Endothelial cell of umbilical vein (primary cell): ENCODE data around the gene VEGFC. TPM values are rescaled to one million over a fixed set of nuclear protein-coding genes. Genes with fewer than 3 reads are reported as not detected.

Source experiments
- BruUV-seq: library from RNA; stranded (reverse); fragments of 400-500 nt; replicated peaks from 2 replicates; lab custom pipeline; 2021; lab: Mats Ljungman, UMichigan
- CTCF ChIA-PET: fragments of 300-600, 350-600 bp; sonication (Branson Sonifier 250); formaldehyde crosslinking; loops from one replicate; lab custom pipeline; 2021; ENCODE audit warnings: antibody characterized with exemption, inconsistent platforms; lab: Charles Lee
- POLR2A ChIA-PET: fragments of 300-600, 350-600 bp; sonication (Branson Sonifier 250); formaldehyde crosslinking; loops from one replicate; lab custom pipeline; 2021; ENCODE audit warnings: antibody characterized with exemption, inconsistent platforms; lab: Charles Lee
- DNase-seq: peaks from one replicate; pipeline ENCODE4 v3.0.0-alpha.2; 2011; ENCODE audit warnings: low read depth, low spot score
- FAIRE-seq: peaks from 2 replicates; lab custom pipeline; 2011; peaks lifted over from hg19 to GRCh38; lab: Jason Lieb, UNC
- H2AFZ ChIP-seq: 2 replicates; pipeline ENCODE4 v1.6.0; 2012; ENCODE audit warnings: low read depth, low read length, control low read depth, inconsistent platforms
- H3K27ac ChIP-seq: 2 replicates; pipeline ENCODE4 v1.5.1; 2011; ENCODE audit warnings: low read depth, mild to moderate bottlenecking, control low read depth, low read length, moderate library complexity; ENCODE audit not compliant: insufficient read depth
- H3K27me3 ChIP-seq, 2 experiments: 2 replicates each; pipeline versions ENCODE4 v1.6.0 to v1.6.1; 2011; ENCODE audit warnings: low read length in 2 of 2, mixed read lengths in 1 of 2; ENCODE audit not compliant: control insufficient read depth in 2 of 2, insufficient read depth in 2 of 2
- H3K36me3 ChIP-seq, 2 experiments: 2 replicates in 1 of 2; 3 replicates in 1 of 2; pipeline ENCODE4 v1.5.1; 2011; ENCODE audit warnings: low read length in 2 of 2, mild to moderate bottlenecking in 1 of 2, moderate library complexity in 1 of 2; ENCODE audit not compliant: control insufficient read depth in 2 of 2, insufficient read depth in 2 of 2; ENCODE audit errors: extremely low read depth in 1 of 2
- H3K4me1 ChIP-seq: 3 replicates; pipeline ENCODE4 v1.5.1; 2011; ENCODE audit warnings: mild to moderate bottlenecking, low read length; ENCODE audit not compliant: control insufficient read depth, insufficient read depth; ENCODE audit errors: extremely low read depth
- H3K4me2 ChIP-seq: 2 replicates; pipeline ENCODE4 v1.6.1; 2011; ENCODE audit warnings: low read length, control low read depth, mixed read lengths; ENCODE audit not compliant: insufficient read depth
- H3K4me3 ChIP-seq, 3 experiments: fragments of 200-600 bp in 1 of 3; sonication (generic), shearing (Covaris generic) in 1 of 3; replicated peaks in 1 of 3; 2 replicates each; pipeline ENCODE4 v1.5.1; 2011 to 2016; ENCODE audit warnings: control low read depth in 3 of 3, low read length in 3 of 3, mild to moderate bottlenecking in 2 of 3, inconsistent platforms in 1 of 3, low read depth in 1 of 3, moderate library complexity in 1 of 3; ENCODE audit not compliant: insufficient read depth in 1 of 3
- H3K79me2 ChIP-seq: 2 replicates; pipeline ENCODE4 v1.6.0; 2012; ENCODE audit warnings: low read length, inconsistent platforms; ENCODE audit not compliant: control insufficient read depth, insufficient read depth
- H3K9ac ChIP-seq: replicated peaks from 2 replicates; pipeline ENCODE3; 2011; ENCODE audit warnings: low read length, control low read depth; ENCODE audit not compliant: insufficient read depth; ENCODE audit errors: extremely low read depth
- H3K9me1 ChIP-seq: replicated peaks from 3 replicates; pipeline ENCODE4 v1.6.0; 2011; ENCODE audit warnings: mild to moderate bottlenecking, low read length; ENCODE audit not compliant: control insufficient read depth, insufficient read depth; ENCODE audit errors: extremely low read depth
- H3K9me3 ChIP-seq: replicated peaks from 2 replicates; pipeline ENCODE4 v1.5.1; 2012; ENCODE audit warnings: low read length, inconsistent platforms; ENCODE audit not compliant: control insufficient read depth, insufficient read depth
- H4K20me1 ChIP-seq: replicated peaks from 2 replicates; pipeline ENCODE3; 2011; ENCODE audit warnings: mild to moderate bottlenecking, low read length; ENCODE audit not compliant: control insufficient read depth, insufficient read depth; ENCODE audit errors: extremely low read depth
- EZH2 ChIP-seq: IDR thresholded peaks from 2 replicates; pipeline ENCODE4 v1.6.1; 2012; ENCODE audit warnings: borderline replicate concordance, low read depth, mild to moderate bottlenecking, moderate library complexity, low read length, inconsistent platforms; ENCODE audit not compliant: severe bottlenecking
- FOS ChIP-seq: IDR thresholded peaks from 2 replicates; pipeline ENCODE4 v1.6.1; 2011; ENCODE audit warnings: mild to moderate bottlenecking, low read length, moderate library complexity, borderline replicate concordance; ENCODE audit not compliant: insufficient read depth
- GATA2 ChIP-seq: IDR thresholded peaks from 2 replicates; pipeline ENCODE4 v1.7.0; 2011; ENCODE audit warnings: low read depth, mild to moderate bottlenecking, moderate library complexity, mixed read lengths, low read length; ENCODE audit not compliant: insufficient read length, insufficient read depth
- JUN ChIP-seq: IDR thresholded peaks from 2 replicates; pipeline ENCODE4 v1.6.1; 2011; ENCODE audit warnings: borderline replicate concordance, low read depth; ENCODE audit not compliant: insufficient read length, insufficient read depth
- MYC ChIP-seq: IDR thresholded peaks from one replicate; pipeline ENCODE4 v1.6.1; 2011; ENCODE audit warnings: mild to moderate bottlenecking, low read depth, low read length
- POLR2A ChIP-seq: IDR thresholded peaks from 2 replicates; pipeline ENCODE4 v1.6.1; 2012; ENCODE audit warnings: low read depth, mild to moderate bottlenecking, control low read depth, low read length
- POLR2AphosphoS5 ChIP-seq: IDR thresholded peaks from 2 replicates; pipeline ENCODE4 v1.6.1; 2012; ENCODE audit warnings: low read depth, mild to moderate bottlenecking, control low read depth, low read length, moderate library complexity; ENCODE audit not compliant: insufficient read depth
- dilution Hi-C: fragments of 300-500 bp; cut with MboI; formaldehyde crosslinking; loops from one replicate; pipeline ENCODE4 v1.15.0; 2019; ENCODE audit warnings: low sequenced_read_pairs; ENCODE audit not compliant: extremely low pct_ligation_motif_present
- intact Hi-C: fragments of 100-400 bp; cut with micrococcal nuclease; formaldehyde crosslinking; loops from one replicate; pipeline ENCODE4 v1.10.0; 2022
- polyA plus RNA-seq, 4 experiments: library from polyadenylated mRNA; depleted of rRNA in 3 of 4; stranded (reverse) in 3 of 4; unstranded in 1 of 4; fragments of >200 nt; gene quantifications; 2 replicates each; pipeline versions ENCODE4 v1.2.1 to v1.2.3, GENCODE V29; 2011 to 2012; ENCODE audit warnings: missing spikeins in 1 of 4
- total RNA-seq: library from RNA; stranded (reverse); gene quantifications from 2 replicates; pipeline ENCODE4 v1.2.3, GENCODE V29; 2021
- TF ChIP-seq, protein P1 (sequence below), 2 donors: IDR thresholded peaks; 1 replicate in 1 of 2; 2 replicates in 1 of 2; pipeline ENCODE4 v1.5.1; 2011; ENCODE audit warnings: low read length in 2 of 2, mild to moderate bottlenecking in 2 of 2, moderate library complexity in 2 of 2, control low read depth in 1 of 2, inconsistent platforms in 1 of 2, low read depth in 1 of 2; ENCODE audit not compliant: insufficient read depth in 1 of 2; ENCODE audit errors: extremely low read depth in 1 of 2
- TF ChIP-seq, protein P2 (sequence below): IDR thresholded peaks from 2 replicates; pipeline ENCODE4 v1.6.1; 2011; ENCODE audit not compliant: insufficient read depth, insufficient read length

VEGFC gene
- total and polyA plus RNA-seq, 2 donors (not counting 3 experiments of a cell fraction or from before 2014, with no cell fraction given), result 20.4 to 34.9 TPM

DNA sequence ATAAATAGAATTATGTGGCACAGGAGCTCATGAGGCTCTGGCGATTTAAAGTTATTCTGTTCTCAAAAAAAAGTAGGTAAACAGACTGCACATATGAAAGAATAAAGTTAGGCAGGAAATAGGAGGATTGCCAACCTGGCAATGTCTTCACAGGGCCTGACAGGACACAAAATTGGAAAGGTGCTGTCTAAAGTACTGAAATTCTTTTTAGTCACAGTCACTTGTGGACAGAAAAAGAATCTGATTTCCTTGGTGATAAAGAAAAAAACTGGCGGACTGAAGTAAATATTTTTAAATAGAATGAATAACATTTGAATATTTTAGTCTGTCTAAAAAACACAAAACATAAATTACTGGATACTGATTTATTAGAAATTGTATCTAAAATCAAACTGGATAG lies 124.4 kb downstream of the VEGFC start:
- DNase-seq (no peak), FAIRE-seq (no peak)
- POLR2A ChIA-PET, result no interaction called here
- Histone ChIP-seq H3K4me2 (no peak overlapping the region), H3K9me3 (no peaks in the 10 kb centered on the region), H3K36me3 (no peaks in the 10 kb centered on the region), H3K27me3 (no peaks in the 10 kb centered on the region), H3K79me2 (no peaks in the 10 kb centered on the region), H3K4me3 (no peak overlapping the region), H2AFZ (no peak overlapping the region), H3K4me1 (no peaks in the 10 kb centered on the region), H4K20me1 (no peaks in the 10 kb centered on the region), H3K9me1 (peaks cover 4% of the 10 kb centered on the region), H3K9ac (no peak overlapping the region), H3K27ac (no peak overlapping the region)
- intact Hi-C loops, result no loop called here
- dilution Hi-C loops, result no loop called here
- TF ChIP-seq EZH2 (no peak), GATA2 (no peak), JUN (no peak), FOS (no peak), POLR2AphosphoS5 (no peak), POLR2A (no peak), MYC (no peak)
- TF ChIP-seq, protein P1, sequence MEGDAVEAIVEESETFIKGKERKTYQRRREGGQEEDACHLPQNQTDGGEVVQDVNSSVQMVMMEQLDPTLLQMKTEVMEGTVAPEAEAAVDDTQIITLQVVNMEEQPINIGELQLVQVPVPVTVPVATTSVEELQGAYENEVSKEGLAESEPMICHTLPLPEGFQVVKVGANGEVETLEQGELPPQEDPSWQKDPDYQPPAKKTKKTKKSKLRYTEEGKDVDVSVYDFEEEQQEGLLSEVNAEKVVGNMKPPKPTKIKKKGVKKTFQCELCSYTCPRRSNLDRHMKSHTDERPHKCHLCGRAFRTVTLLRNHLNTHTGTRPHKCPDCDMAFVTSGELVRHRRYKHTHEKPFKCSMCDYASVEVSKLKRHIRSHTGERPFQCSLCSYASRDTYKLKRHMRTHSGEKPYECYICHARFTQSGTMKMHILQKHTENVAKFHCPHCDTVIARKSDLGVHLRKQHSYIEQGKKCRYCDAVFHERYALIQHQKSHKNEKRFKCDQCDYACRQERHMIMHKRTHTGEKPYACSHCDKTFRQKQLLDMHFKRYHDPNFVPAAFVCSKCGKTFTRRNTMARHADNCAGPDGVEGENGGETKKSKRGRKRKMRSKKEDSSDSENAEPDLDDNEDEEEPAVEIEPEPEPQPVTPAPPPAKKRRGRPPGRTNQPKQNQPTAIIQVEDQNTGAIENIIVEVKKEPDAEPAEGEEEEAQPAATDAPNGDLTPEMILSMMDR (IDR thresholded peaks at IDR 0.05; ENCODE audit: extremely low read depth in 1 of 2, insufficient read depth in 1 of 2, low read depth in 1 of 2, low read length in 2 of 2), result no peak
- TF ChIP-seq, protein P2, sequence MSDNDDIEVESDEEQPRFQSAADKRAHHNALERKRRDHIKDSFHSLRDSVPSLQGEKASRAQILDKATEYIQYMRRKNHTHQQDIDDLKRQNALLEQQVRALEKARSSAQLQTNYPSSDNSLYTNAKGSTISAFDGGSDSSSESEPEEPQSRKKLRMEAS, result no peak
- BruUV-seq, result no TSS peak
- CTCF ChIA-PET, result no interaction called here
